Loucy (cell line): Measurements from ENCODE around the gene COL24A1.

Source experiments
- CTCF ChIP-seq: fragments of 200-600 bp; sonication (generic); conservative IDR thresholded peaks from 2 replicates; pipeline ENCODE4 v1.5.1; 2014; ENCODE audit warnings: mild to moderate bottlenecking, antibody characterized with exemption, low read length
- EZH2phosphoT487 ChIP-seq: fragments of 200-600 bp; IDR thresholded peaks from 2 replicates; pipeline ENCODE4 v1.6.1; 2018; ENCODE audit warnings: antibody characterized with exemption, mild to moderate bottlenecking, moderate library complexity, borderline replicate concordance

GRCh38 chr1:86205741-86206140, 49.2 kb upstream of the COL24A1 start:
- TF ChIP-seq CTCF (no peak), EZH2phosphoT487 (no peak)
